Stimulated activated naive B cell treated with anti-CD40 and anti-IgM and Interleukin-4, amounts not matched to agents 10 μg/mL and 1 μg/mL and 100 μg/mL, for 72 hours (primary cell): Measurements from ENCODE around the gene SEMA3E.
"Not testable (repeated sequence)": the region's sequence is repeated elsewhere in the genome, so short reads cannot be mapped to it uniquely, and the experiment has no call there.

Experiments
- ATAC-seq, 2 donors: fragments of 150-1000 bp; cut with Tn5 transposase; replicated peaks; 2 replicates each; pipeline ENCODE4 v1.10.0; 2021; ENCODE audit warnings: moderate library complexity in 1 of 2
- DNase-seq: peaks from one replicate; pipeline ENCODE4 v3.0.0; 2021
- H3K27ac Mint-ChIP-seq: one replicate; pipeline ENCODE4 v1.8.0; 2022; ENCODE audit warnings: mild to moderate bottlenecking, mixed read lengths
- H3K27me3 Mint-ChIP-seq, 2 donors: one replicate each; pipeline ENCODE4 v1.8.0; 2022; ENCODE audit warnings: mixed read lengths in 2 of 2
- H3K36me3 Mint-ChIP-seq, 2 donors: one replicate each; pipeline ENCODE4 v1.8.0; 2022; ENCODE audit warnings: mixed read lengths in 2 of 2, mild to moderate bottlenecking in 1 of 2
- H3K4me1 Mint-ChIP-seq, 2 donors: one replicate each; pipeline ENCODE4 v1.8.0; 2022; ENCODE audit warnings: mixed read lengths in 2 of 2, mild to moderate bottlenecking in 1 of 2
- H3K4me3 Mint-ChIP-seq, 2 donors: one replicate each; pipeline ENCODE4 v1.8.0; 2022; ENCODE audit warnings: mild to moderate bottlenecking in 2 of 2, mixed read lengths in 2 of 2, moderate library complexity in 1 of 2
- H3K9me3 Mint-ChIP-seq, 2 donors: one replicate each; pipeline ENCODE4 v1.8.0; 2022; ENCODE audit warnings: mixed read lengths in 2 of 2, mild to moderate bottlenecking in 1 of 2

SEMA3E gene

GRCh38 chr7:83469076-83469475 lies 179.9 kb downstream of the SEMA3E start:
- Mint-ChIP-seq H3K27ac (no peak overlapping the region), H3K27me3 (no peaks in the 10 kb centered on the region), H3K4me1 (no peaks in the 10 kb centered on the region), H3K4me3 (no peak overlapping the region), H3K9me3 (no peaks in the 10 kb centered on the region), H3K36me3 (no peaks in the 10 kb centered on the region)
- DNase-seq = no peak
- no peak for ATAC-seq

GRCh38 chr7:83468251-83468739 lies 180.6 kb downstream of the SEMA3E start:
- Mint-ChIP-seq H3K4me3 (no peak overlapping the region), H3K27ac (no peak overlapping the region), H3K36me3 (no peaks in the 10 kb centered on the region), H3K27me3 (no peaks in the 10 kb centered on the region), H3K4me1 (no peaks in the 10 kb centered on the region), H3K9me3 (peaks cover 0 to 1% of the 10 kb centered on the region in 2 donors)
- DNase-seq (no peak), ATAC-seq (peak in 1 of 2 donors; percentile 23)

- Mint-ChIP-seq H3K27ac (no peak overlapping the region), H3K9me3 (peaks cover 0 to 1% of the 10 kb centered on the region in 2 donors), H3K4me1 (no peaks in the 10 kb centered on the region), H3K27me3 (no peaks in the 10 kb centered on the region), H3K36me3 (no peaks in the 10 kb centered on the region), H3K4me3 (no peak overlapping the region)
- ATAC-seq = no peak
- no peak for DNase-seq
Observed at GRCh38 chr7:83467493-83467892, 181.4 kb downstream of the SEMA3E start.

- DNase-seq (no peak), ATAC-seq (no peak)
- peaks cover under 1 to 3% of the 10 kb centered on the region in 2 donors for H3K9me3 Mint-ChIP-seq
- no peaks in the 10 kb centered on the region for H3K36me3 Mint-ChIP-seq
- no peak overlapping the region for H3K4me3 Mint-ChIP-seq
- H3K27me3 Mint-ChIP-seq = no peaks in the 10 kb centered on the region
- H3K4me1 Mint-ChIP-seq = no peaks in the 10 kb centered on the region
- H3K27ac Mint-ChIP-seq = no peak overlapping the region
Observed at GRCh38 chr7:83466956-83467355, 182.0 kb downstream of the SEMA3E start.

- Mint-ChIP-seq H3K4me3 (no peak overlapping the region), H3K9me3 (peaks cover 3% of the 10 kb centered on the region in 2 donors), H3K4me1 (no peaks in the 10 kb centered on the region), H3K36me3 (no peaks in the 10 kb centered on the region), H3K27me3 (no peaks in the 10 kb centered on the region), H3K27ac (no peak overlapping the region)
- ATAC-seq (no peak), DNase-seq (no peak)
Observed at GRCh38 chr7:83466187-83466923, 182.6 kb downstream of the SEMA3E start.

GRCh38 chr7:83465643-83466042 lies 183.3 kb downstream of the SEMA3E start:
- ATAC-seq = no peak
- H3K27me3 Mint-ChIP-seq = no peaks in the 10 kb centered on the region
- no peaks in the 10 kb centered on the region for H3K36me3 Mint-ChIP-seq
- H3K4me3 Mint-ChIP-seq = no peak overlapping the region
- no peak overlapping the region for H3K27ac Mint-ChIP-seq
- DNase-seq = no peak
- peaks cover 3 to 5% of the 10 kb centered on the region in 2 donors for H3K9me3 Mint-ChIP-seq
- H3K4me1 Mint-ChIP-seq = no peaks in the 10 kb centered on the region

- not testable (repeated sequence) for H3K4me1 Mint-ChIP-seq, H3K9me3 Mint-ChIP-seq, H3K27me3 Mint-ChIP-seq, H3K4me3 Mint-ChIP-seq, H3K36me3 Mint-ChIP-seq, H3K27ac Mint-ChIP-seq, ATAC-seq, DNase-seq
Observed at GRCh38 chr7:83461820-83462219, 187.1 kb downstream of the SEMA3E start.

GRCh38 chr7:83459930-83460653 lies 188.8 kb downstream of the SEMA3E start:
- not testable (repeated sequence) for ATAC-seq, DNase-seq, H3K36me3 Mint-ChIP-seq, H3K27ac Mint-ChIP-seq, H3K27me3 Mint-ChIP-seq, H3K9me3 Mint-ChIP-seq, H3K4me3 Mint-ChIP-seq, H3K4me1 Mint-ChIP-seq

GRCh38 chr7:83459101-83459929 lies 189.6 kb downstream of the SEMA3E start:
- DNase-seq = not testable (repeated sequence)

GRCh38 chr7:83457022-83457892 lies 191.7 kb downstream of the SEMA3E start:
- no peak for DNase-seq
- Mint-ChIP-seq H3K4me3 (no peak overlapping the region), H3K27ac (no peak overlapping the region), H3K27me3 (no peaks in the 10 kb centered on the region), H3K4me1 (no peaks in the 10 kb centered on the region), H3K36me3 (no peaks in the 10 kb centered on the region), H3K9me3 (peaks cover 1 to 3% of the 10 kb centered on the region in 2 donors)
- no peak for ATAC-seq

More at GRCh38 chr7:83459101-83459929, 189.6 kb downstream of the SEMA3E start:
- H3K27ac Mint-ChIP-seq, H3K9me3 Mint-ChIP-seq, H3K27me3 Mint-ChIP-seq, H3K4me1 Mint-ChIP-seq, H3K4me3 Mint-ChIP-seq, H3K36me3 Mint-ChIP-seq, ATAC-seq: not testable (repeated sequence)

- ATAC-seq = no peak
- H3K27ac Mint-ChIP-seq = no peak overlapping the region
Observed at GRCh38 chr7:83456413-83456812, 192.5 kb downstream of the SEMA3E start.

GRCh38 chr7:83455612-83456011 lies 193.3 kb downstream of the SEMA3E start:
- no peak overlapping the region for H3K4me3 Mint-ChIP-seq
- no peak for ATAC-seq

More at GRCh38 chr7:83456413-83456812, 192.5 kb downstream of the SEMA3E start:
- H3K27me3 Mint-ChIP-seq = no peaks in the 10 kb centered on the region
- H3K4me3 Mint-ChIP-seq = no peak overlapping the region
- DNase-seq = no peak
- H3K4me1 Mint-ChIP-seq = no peaks in the 10 kb centered on the region
- H3K9me3 Mint-ChIP-seq = peaks cover 0 to 1% of the 10 kb centered on the region in 2 donors
- no peaks in the 10 kb centered on the region for H3K36me3 Mint-ChIP-seq

GRCh38 chr7:83452256-83452655 lies 196.7 kb downstream of the SEMA3E start:
- Mint-ChIP-seq H3K27ac (no peak overlapping the region), H3K36me3 (no peaks in the 10 kb centered on the region), H3K9me3 (peaks cover 0 to 4% of the 10 kb centered on the region in 2 donors), H3K27me3 (no peaks in the 10 kb centered on the region), H3K4me3 (no peak overlapping the region), H3K4me1 (no peaks in the 10 kb centered on the region)
- no peak for ATAC-seq
- no peak for DNase-seq

More at GRCh38 chr7:83455612-83456011, 193.3 kb downstream of the SEMA3E start:
- Mint-ChIP-seq H3K27me3 (no peaks in the 10 kb centered on the region), H3K4me1 (no peaks in the 10 kb centered on the region), H3K27ac (no peak overlapping the region), H3K36me3 (no peaks in the 10 kb centered on the region), H3K9me3 (no peaks in the 10 kb centered on the region)
- DNase-seq = no peak
